Chondrocyte (in vitro differentiated cells): ENCODE results near the gene SPSB2. TPM values are rescaled to one million over a fixed set of nuclear protein-coding genes. Genes with fewer than 3 reads are reported as not detected.

Experiments used
- DNase-seq: peaks from one replicate; pipeline ENCODE4 v3.0.0; 2021; ENCODE audit warnings: mixed read lengths, low spot score
- H3K27ac Mint-ChIP-seq: one replicate; pipeline ENCODE4 v1.8.0; 2021; ENCODE audit warnings: mild to moderate bottlenecking, moderate library complexity, mixed read lengths; ENCODE audit not compliant: unreplicated experiment
- H3K27me3 Mint-ChIP-seq: 2 replicates; pipeline ENCODE4 v1.8.0; 2021; ENCODE audit warnings: low read depth, mixed read lengths
- H3K36me3 Mint-ChIP-seq: 2 replicates; pipeline ENCODE4 v1.8.0; 2021; ENCODE audit warnings: low read depth, mixed read lengths
- H3K4me1 Mint-ChIP-seq: 2 replicates; pipeline ENCODE4 v1.8.0; 2021; ENCODE audit warnings: low read depth, mild to moderate bottlenecking, mixed read lengths
- H3K4me3 Mint-ChIP-seq: one replicate; pipeline ENCODE4 v1.8.0; 2021; ENCODE audit warnings: mild to moderate bottlenecking, moderate library complexity, mixed read lengths; ENCODE audit not compliant: unreplicated experiment
- H3K9me3 Mint-ChIP-seq: 2 replicates; pipeline ENCODE4 v1.8.0; 2021; ENCODE audit warnings: low read depth, mixed read lengths
- total RNA-seq: library from RNA; stranded (reverse); gene quantifications from 3 replicates; pipeline ENCODE4 v1.2.1, GENCODE V29; 2021
- TF ChIP-seq, protein P1 (sequence below): fragments of 200-600 bp; sonication (generic); IDR thresholded peaks from 2 replicates; pipeline ENCODE4 v1.5.0; 2021; ENCODE audit warnings: antibody characterized with exemption, mild to moderate bottlenecking, moderate library complexity

The SPSB2 gene
- total RNA-seq, 1 donor from 2014 or later, result 7.6 TPM

DNA sequence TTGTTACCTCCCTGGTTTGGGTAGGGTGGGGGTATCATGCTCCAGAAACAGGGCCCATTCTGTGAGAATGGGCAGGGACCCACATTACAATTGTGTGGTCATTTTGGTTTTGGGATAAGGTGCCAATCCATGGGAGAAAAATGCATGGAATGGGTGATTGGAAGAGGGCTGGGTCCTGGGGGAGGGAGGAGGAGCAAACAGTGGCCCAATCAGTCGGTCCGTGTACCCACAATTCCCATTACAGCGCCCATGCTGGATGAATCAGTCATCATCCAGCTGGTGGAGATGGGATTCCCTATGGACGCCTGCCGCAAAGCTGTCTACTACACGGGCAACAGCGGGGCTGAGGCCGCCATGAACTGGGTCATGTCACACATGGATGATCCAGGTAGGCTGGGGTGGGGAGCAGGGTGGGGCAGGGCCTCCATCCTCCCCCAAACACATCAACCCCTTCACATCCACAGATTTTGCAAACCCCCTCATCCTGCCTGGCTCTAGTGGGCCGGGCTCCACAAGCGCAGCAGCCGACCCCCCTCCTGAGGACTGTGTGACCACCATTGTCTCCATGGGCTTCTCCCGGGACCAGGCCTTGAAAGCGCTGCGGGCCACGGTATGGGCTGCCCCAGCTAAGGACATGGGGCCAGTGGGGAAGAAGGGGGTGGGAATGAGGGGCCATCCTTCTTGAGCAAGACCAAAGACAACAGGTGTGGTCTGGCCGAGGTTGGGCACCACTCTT lies 9.3 kb downstream of the SPSB2 start:
- TF ChIP-seq, protein P1, sequence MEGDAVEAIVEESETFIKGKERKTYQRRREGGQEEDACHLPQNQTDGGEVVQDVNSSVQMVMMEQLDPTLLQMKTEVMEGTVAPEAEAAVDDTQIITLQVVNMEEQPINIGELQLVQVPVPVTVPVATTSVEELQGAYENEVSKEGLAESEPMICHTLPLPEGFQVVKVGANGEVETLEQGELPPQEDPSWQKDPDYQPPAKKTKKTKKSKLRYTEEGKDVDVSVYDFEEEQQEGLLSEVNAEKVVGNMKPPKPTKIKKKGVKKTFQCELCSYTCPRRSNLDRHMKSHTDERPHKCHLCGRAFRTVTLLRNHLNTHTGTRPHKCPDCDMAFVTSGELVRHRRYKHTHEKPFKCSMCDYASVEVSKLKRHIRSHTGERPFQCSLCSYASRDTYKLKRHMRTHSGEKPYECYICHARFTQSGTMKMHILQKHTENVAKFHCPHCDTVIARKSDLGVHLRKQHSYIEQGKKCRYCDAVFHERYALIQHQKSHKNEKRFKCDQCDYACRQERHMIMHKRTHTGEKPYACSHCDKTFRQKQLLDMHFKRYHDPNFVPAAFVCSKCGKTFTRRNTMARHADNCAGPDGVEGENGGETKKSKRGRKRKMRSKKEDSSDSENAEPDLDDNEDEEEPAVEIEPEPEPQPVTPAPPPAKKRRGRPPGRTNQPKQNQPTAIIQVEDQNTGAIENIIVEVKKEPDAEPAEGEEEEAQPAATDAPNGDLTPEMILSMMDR, result no peak
- H3K4me1 Mint-ChIP-seq, result peaks cover 16% of the 10 kb centered on the region
- no peak overlapping the region for H3K4me3 Mint-ChIP-seq
- H3K27me3 Mint-ChIP-seq, result no peaks in the 10 kb centered on the region
- no peaks in the 10 kb centered on the region for H3K9me3 Mint-ChIP-seq
- H3K36me3 Mint-ChIP-seq, result peaks cover 37% of the 10 kb centered on the region
- no peak overlapping the region for H3K27ac Mint-ChIP-seq
- peak; percentile 84 for DNase-seq

DNA sequence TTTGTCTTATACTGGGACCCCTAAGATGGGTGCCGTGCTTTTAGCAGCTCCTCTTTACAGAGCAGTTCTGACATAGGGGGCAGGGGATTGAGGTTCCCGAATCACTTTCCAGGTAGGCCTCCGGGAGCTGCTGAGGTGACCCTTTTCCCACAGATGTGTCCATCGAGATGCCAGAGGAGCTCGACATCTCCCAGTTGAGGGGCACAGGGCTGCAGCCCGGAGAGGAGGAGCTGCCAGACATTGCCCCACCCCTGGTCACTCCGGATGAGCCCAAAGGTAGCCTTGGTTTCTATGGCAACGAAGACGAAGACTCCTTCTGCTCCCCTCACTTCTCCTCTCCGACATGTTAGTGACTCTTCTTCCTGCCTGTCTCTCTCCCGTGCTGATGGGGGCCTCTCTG lies 10.1 kb downstream of the SPSB2 start:
- Mint-ChIP-seq H3K4me1 (peaks cover 8% of the 10 kb centered on the region), H3K27me3 (no peaks in the 10 kb centered on the region), H3K27ac (no peak overlapping the region), H3K36me3 (peaks cover 39% of the 10 kb centered on the region), H3K9me3 (no peaks in the 10 kb centered on the region), H3K4me3 (no peak overlapping the region)
- DNase-seq, result peak; percentile 60
- TF ChIP-seq, protein P1, result no peak

DNA sequence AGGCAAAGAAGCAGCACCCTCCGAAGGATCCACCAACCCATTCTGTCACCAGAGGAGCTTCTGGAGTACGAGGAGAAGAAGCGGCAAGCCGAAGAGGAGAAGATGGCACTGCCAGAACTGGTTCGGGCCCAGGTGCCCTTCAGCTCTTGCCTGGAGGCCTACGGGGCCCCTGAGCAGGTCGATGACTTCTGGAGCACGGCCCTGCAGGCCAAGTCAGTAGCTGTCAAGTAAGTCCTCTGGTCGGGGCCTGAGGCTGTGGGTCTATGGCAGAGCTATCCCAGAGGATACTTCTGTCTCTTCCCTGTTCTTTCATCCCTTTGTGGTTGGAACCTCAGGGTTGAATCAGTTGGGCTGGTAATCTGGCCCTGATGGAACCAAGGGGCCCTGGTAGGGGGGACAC lies 11.7 kb downstream of the SPSB2 start:
- peak; percentile 77 for DNase-seq
- Mint-ChIP-seq H3K36me3 (peaks cover 52% of the 10 kb centered on the region), H3K4me1 (peaks cover under 1% of the 10 kb centered on the region), H3K4me3 (no peak overlapping the region), H3K9me3 (no peaks in the 10 kb centered on the region), H3K27me3 (no peaks in the 10 kb centered on the region), H3K27ac (no peak overlapping the region)
- TF ChIP-seq, protein P1, result no peak

DNA sequence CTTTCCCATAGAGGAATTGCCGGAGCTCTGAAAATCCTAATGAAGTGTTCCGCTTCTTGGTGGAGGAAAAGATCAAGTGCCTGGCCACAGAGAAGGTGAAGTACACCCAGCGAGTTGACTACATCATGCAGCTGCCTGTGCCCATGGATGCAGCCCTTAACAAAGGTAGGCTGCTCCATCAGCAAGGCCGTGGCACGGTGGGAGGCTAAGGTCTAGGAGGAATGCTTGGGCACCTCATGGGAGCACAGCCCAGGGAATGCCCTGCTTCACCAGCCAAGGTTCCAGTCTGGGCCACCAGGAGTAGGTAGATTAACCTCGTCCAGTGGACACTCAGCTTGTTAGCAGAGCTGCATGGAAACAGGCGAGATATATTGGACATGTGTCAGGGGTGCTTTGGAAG lies 12.2 kb downstream of the SPSB2 start:
- no peaks in the 10 kb centered on the region for H3K9me3 Mint-ChIP-seq
- peaks cover 52% of the 10 kb centered on the region for H3K36me3 Mint-ChIP-seq
- no peaks in the 10 kb centered on the region for H3K4me1 Mint-ChIP-seq
- H3K4me3 Mint-ChIP-seq, result no peak overlapping the region
- no peak overlapping the region for H3K27ac Mint-ChIP-seq
- H3K27me3 Mint-ChIP-seq, result no peaks in the 10 kb centered on the region
- TF ChIP-seq, protein P1, result no peak
- DNase-seq, result peak; percentile 57

DNA sequence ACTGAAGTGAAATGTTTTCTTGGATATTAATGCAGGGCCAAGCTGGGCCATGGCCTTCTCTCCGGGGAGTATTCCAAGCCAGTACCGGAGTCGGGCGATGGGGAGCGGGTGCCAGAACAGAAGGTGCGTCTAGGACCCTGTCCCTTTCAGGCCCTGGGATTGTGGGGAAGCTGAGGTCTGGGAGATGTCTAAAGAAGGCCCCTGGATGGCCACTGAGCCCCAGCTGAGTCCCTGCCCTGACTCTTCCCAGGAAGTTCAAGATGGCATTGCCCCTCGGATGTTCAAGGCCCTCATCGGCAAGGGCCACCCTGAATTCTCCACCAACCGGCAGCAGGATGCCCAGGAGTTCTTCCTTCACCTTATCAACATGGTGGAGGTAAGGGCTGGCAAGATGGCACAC lies 13.0 kb downstream of the SPSB2 start:
- Mint-ChIP-seq H3K27ac (no peak overlapping the region), H3K4me3 (no peak overlapping the region), H3K4me1 (no peaks in the 10 kb centered on the region), H3K9me3 (no peaks in the 10 kb centered on the region), H3K27me3 (no peaks in the 10 kb centered on the region), H3K36me3 (peaks cover 49% of the 10 kb centered on the region)
- peak; percentile 52 for DNase-seq
- TF ChIP-seq, protein P1, result no peak
